NB4 (cell line): ENCODE measurements around the gene WIPF3.

ENCODE experiments used
- DNase-seq: peaks from one replicate; pipeline ENCODE4 v3.0.0; 2010; ENCODE audit warnings: low read depth
- H3K4me3 ChIP-seq: one replicate; pipeline ENCODE4 v1.5.1; 2011; ENCODE audit warnings: mild to moderate bottlenecking, low read depth, low read length, moderate library complexity
- CTCF ChIP-seq: IDR thresholded peaks from one replicate; pipeline ENCODE4 v1.5.1; 2012; ENCODE audit warnings: low read depth, low read length
- MAX ChIP-seq: IDR thresholded peaks from 2 replicates; pipeline ENCODE4 v1.6.1; 2011; ENCODE audit warnings: low read depth, low read length
- MYC ChIP-seq: IDR thresholded peaks from 2 replicates; pipeline ENCODE4 v1.6.1; 2011; ENCODE audit warnings: low read depth, low read length
- POLR2A ChIP-seq: IDR thresholded peaks from 2 replicates; pipeline ENCODE4 v1.6.1; 2011; ENCODE audit warnings: mild to moderate bottlenecking; ENCODE audit not compliant: insufficient read length; ENCODE audit errors: extremely low read depth

The WIPF3 gene

GRCh38 chr7:29858191-29858951 lies 52.1 kb downstream of the WIPF3 start:
- TF ChIP-seq CTCF, result no peak
- TF ChIP-seq POLR2A, result no peak
- TF ChIP-seq MAX, result no peak
- no peak for TF ChIP-seq MYC
- no peak for DNase-seq
- no peak overlapping the region for H3K4me3 ChIP-seq

- no peak overlapping the region for H3K4me3 ChIP-seq
- DNase-seq, result no peak
- TF ChIP-seq MYC (no peak), POLR2A (no peak), MAX (no peak), CTCF (no peak)
Observed at GRCh38 chr7:29859104-29859503, 52.8 kb downstream of the WIPF3 start.

- DNase-seq, result peak; percentile 40
- no peak overlapping the region for H3K4me3 ChIP-seq
- TF ChIP-seq CTCF, result no peak
- TF ChIP-seq MYC, result no peak
- no peak for TF ChIP-seq POLR2A
- TF ChIP-seq MAX, result no peak
Observed at GRCh38 chr7:29859524-29860185, 53.3 kb downstream of the WIPF3 start.

GRCh38 chr7:29860186-29860585 lies 53.9 kb downstream of the WIPF3 start:
- no peak overlapping the region for H3K4me3 ChIP-seq
- DNase-seq, result no peak
- TF ChIP-seq MAX, result no peak
- no peak for TF ChIP-seq MYC
- no peak for TF ChIP-seq CTCF
- TF ChIP-seq POLR2A, result no peak

GRCh38 chr7:29861884-29862283 lies 55.6 kb downstream of the WIPF3 start:
- TF ChIP-seq MYC (no peak), POLR2A (no peak), CTCF (no peak), MAX (no peak)
- DNase-seq, result no peak
- H3K4me3 ChIP-seq, result no peak overlapping the region
